ENCODE measurements around the gene HOTAIR.

Gene HOTAIR

DNA sequence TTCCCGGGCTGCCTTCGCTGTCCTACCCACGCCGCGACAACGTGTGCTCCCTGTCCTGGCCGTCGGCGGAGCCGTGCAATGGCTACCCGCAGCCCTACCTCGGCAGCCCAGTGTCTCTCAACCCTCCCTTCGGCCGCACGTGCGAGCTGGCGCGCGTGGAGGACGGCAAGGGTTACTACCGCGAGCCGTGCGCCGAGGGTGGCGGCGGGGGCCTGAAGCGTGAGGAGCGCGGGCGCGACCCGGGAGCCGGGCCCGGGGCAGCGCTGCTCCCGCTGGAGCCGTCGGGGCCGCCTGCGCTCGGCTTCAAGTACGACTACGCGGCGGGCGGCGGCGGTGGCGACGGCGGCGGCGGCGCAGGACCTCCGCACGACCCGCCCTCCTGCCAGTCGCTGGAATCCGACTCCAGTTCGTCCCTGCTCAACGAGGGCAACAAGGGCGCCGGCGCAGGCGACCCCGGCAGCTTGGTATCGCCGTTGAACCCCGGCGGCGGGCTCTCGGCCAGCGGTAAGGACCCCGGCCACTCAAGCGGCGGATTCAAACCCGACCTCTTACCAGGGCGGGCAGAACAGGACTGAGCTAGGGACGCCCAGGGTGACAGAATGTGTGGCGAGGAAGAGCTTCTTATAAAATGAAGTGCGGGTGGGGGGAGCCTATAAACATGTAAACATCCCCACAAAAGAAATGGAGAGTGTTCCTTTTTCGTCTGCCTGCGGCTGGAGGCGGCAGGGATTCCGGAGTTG lies 19.5 kb downstream of the HOTAIR start:
- no peaks in the 10 kb centered on the region for H3K4me1 ChIP-seq (ENCODE audit: control insufficient read depth in 1 of 2, insufficient read depth in 1 of 2, low read depth in 1 of 2, low read length in 1 of 2)
- no peaks in the 10 kb centered on the region for H3K36me3 ChIP-seq

DNA sequence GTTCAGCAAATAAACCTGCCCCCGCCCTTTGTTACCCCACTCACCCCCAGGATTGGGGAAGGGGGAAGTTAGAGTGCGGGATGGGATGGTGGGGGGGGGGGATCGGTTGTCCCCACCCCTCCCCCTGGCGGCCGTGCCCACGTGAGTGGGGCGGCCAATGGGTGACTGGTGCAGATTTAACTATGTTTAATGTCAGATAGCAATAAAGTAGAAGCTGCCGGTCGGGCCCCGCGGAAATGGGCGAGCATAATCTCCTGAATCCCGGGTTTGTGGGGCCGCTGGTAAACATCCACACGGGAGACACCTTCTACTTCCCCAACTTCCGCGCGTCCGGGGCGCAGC lies 20.1 kb downstream of the HOTAIR start, which contains the start of gene HOXC12:
TSS of gene HOXC12 (plus strand) at position 210 of the 342 bp plus-strand sequence. CDS start at position 237, 27 bp downstream.
- no peaks in the 10 kb centered on the region for H3K9me3 ChIP-seq
- H3K4me3 ChIP-seq (ENCODE audit: low read depth in 1 of 2, low read length in 1 of 2), result no peak within 1 kb of the TSS
- H3K36me3 ChIP-seq, result no peaks in the 10 kb centered on the region
- H3K27ac ChIP-seq, result no peak within 1 kb of the TSS
- no peaks in the 10 kb centered on the region for H3K4me1 ChIP-seq (ENCODE audit: control insufficient read depth in 1 of 2, insufficient read depth in 1 of 2, low read depth in 1 of 2, low read length in 1 of 2)
- TF ChIP-seq, protein P1, sequence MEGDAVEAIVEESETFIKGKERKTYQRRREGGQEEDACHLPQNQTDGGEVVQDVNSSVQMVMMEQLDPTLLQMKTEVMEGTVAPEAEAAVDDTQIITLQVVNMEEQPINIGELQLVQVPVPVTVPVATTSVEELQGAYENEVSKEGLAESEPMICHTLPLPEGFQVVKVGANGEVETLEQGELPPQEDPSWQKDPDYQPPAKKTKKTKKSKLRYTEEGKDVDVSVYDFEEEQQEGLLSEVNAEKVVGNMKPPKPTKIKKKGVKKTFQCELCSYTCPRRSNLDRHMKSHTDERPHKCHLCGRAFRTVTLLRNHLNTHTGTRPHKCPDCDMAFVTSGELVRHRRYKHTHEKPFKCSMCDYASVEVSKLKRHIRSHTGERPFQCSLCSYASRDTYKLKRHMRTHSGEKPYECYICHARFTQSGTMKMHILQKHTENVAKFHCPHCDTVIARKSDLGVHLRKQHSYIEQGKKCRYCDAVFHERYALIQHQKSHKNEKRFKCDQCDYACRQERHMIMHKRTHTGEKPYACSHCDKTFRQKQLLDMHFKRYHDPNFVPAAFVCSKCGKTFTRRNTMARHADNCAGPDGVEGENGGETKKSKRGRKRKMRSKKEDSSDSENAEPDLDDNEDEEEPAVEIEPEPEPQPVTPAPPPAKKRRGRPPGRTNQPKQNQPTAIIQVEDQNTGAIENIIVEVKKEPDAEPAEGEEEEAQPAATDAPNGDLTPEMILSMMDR (IDR thresholded peaks at IDR 0.05), result no peak
- H3K27me3 ChIP-seq, result peaks cover 100% of the 10 kb centered on the region

More for the DNA sequence above, 19.5 kb downstream of the HOTAIR start:
- Histone ChIP-seq H3K27ac (no peak overlapping the region), H3K27me3 (peaks cover 100% of the 10 kb centered on the region), H3K9me3 (no peaks in the 10 kb centered on the region), H3K4me3 (ENCODE audit: low read depth in 1 of 2, low read length in 1 of 2) (no peak overlapping the region)
- TF ChIP-seq, protein P1 (IDR thresholded peaks at IDR 0.05), result no peak

DNA sequence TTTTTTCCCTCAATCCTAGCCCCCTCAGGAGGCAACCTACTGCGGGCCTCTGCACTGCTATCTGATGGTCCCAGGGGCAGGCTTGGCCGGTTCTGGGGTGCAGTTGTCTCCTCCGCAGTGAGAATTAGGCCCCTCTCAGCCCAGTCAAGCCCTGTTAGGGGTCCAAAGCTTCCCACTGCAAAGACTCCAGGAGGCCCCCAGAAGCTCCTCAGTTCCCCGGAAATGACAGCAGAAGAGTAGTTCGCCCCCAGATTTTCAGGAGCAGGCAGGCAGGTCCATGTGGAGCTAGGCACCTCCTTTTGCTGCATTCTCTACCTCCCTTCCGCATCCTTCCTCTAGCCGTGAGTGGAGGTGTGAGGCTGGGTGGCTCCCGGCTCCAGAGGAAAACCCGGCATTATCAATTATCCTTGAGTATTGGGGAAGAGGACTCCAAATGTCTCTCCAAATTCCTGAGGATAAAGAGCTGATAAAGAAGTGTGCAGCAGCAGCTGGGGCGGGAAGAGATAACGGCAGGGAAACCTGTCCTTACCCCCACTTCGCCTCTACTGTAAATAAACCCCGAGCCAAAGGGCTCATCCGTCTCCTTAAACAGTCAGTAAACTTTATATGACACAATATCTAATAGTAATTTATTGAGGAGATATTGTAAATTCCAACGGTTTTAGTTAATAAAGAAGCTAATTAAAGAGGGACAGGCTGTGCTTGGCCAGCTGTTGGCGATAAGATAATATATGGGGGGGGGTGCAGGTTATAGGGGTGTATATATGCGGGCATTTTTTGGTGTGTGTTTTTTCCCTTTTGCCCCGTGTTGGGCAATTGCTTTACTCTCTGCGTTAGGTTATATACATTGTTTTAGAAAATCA lies 20.7 kb downstream of the HOTAIR start:
- peaks cover 100% of the 10 kb centered on the region for H3K27me3 ChIP-seq
- no peak overlapping the region for H3K27ac ChIP-seq
- no peaks in the 10 kb centered on the region for H3K36me3 ChIP-seq
- H3K4me1 ChIP-seq (ENCODE audit: control insufficient read depth in 1 of 2, insufficient read depth in 1 of 2, low read depth in 1 of 2, low read length in 1 of 2), result no peaks in the 10 kb centered on the region
- H3K4me3 ChIP-seq (ENCODE audit: low read depth in 1 of 2, low read length in 1 of 2), result no peak overlapping the region
- H3K9me3 ChIP-seq, result no peaks in the 10 kb centered on the region
- TF ChIP-seq, protein P1 (IDR thresholded peaks at IDR 0.05), result no peak

DNA sequence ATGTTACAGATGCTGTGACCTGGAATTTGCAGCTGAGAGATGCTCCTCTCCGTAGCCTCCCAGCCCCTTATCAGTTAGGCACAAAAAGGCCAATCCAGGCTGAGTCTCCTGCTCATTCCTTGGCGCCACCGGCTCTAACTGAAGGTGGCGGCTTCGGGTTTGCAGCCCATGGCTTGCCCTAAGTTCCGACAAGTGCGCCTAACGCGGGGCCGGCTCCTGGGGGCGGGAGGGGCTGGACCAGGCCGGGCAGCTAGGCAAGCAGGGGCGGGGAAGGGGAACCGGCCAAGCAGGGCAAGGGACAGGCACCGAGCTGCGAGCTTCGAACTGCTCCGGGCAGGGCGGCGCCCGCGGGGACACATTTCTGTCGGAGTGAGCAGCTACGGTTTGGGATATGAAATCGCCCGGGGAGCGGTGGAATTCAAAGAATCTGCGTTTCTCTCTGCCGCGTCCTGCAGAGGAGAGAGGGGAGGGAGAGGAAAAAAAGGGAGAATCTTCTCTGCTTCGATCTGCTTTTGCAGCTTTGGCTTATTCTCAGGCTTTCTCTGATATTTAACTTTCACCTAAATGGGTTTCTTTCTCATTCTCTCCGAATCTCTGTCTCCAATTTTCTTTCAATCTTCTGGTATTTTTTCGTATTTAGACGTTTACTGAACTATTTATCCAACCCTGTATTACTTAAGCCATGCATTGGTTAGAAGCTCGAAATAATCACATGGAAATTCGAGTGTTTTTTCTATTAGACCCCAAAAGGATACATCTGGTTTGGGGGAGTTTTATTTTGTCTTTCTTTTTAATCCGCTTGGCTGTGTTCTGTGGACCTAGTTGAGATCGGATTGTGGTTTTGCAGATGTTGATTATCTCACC lies 21.7 kb downstream of the HOTAIR start:
- Histone ChIP-seq H3K4me3 (ENCODE audit: low read depth in 1 of 2, low read length in 1 of 2) (no peak overlapping the region), H3K4me1 (ENCODE audit: control insufficient read depth in 1 of 2, insufficient read depth in 1 of 2, low read depth in 1 of 2, low read length in 1 of 2) (no peaks in the 10 kb centered on the region), H3K36me3 (no peaks in the 10 kb centered on the region), H3K9me3 (no peaks in the 10 kb centered on the region), H3K27me3 (peaks cover 100% of the 10 kb centered on the region), H3K27ac (no peak overlapping the region)
- TF ChIP-seq, protein P1 (IDR thresholded peaks at IDR 0.05), result no peak

DNA sequence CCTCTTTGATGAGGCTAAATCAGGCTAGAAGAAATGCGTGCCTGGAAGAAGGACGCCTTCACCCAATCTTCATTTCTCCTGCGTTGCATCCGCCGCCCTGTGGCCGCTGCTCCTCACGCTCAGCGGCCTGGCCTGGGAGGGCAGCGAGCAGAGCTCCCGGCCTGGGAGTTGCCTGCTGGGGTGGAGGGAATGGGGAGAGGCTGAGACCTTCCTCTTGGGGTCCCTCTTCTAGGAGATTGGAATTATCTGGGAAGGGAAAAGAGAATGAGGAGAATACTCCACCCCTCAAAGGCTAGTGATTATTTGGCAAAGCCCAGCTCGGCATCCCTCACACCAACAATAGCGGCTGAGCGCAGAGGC lies 22.4 kb downstream of the HOTAIR start:
- H3K4me1 ChIP-seq (ENCODE audit: control insufficient read depth in 1 of 2, insufficient read depth in 1 of 2, low read depth in 1 of 2, low read length in 1 of 2), result no peaks in the 10 kb centered on the region
- H3K9me3 ChIP-seq, result no peaks in the 10 kb centered on the region
- peaks cover 100% of the 10 kb centered on the region for H3K27me3 ChIP-seq
- H3K27ac ChIP-seq, result no peak overlapping the region
- H3K4me3 ChIP-seq (ENCODE audit: low read depth in 1 of 2, low read length in 1 of 2), result no peak overlapping the region
- H3K36me3 ChIP-seq, result no peaks in the 10 kb centered on the region
- TF ChIP-seq, protein P1 (IDR thresholded peaks at IDR 0.05), result no peak

All from neutrophil (primary cell).